BJ (cell line): Measurements from ENCODE around the gene GUCA1C. TPM values are rescaled to one million over a fixed set of nuclear protein-coding genes. Genes with fewer than 3 reads are reported as not detected.

Experiments used
- CTCF ChIA-PET: fragments of 350-600 bp; formaldehyde crosslinking; extraction: SDS; loops from one replicate; lab custom pipeline; 2021; ENCODE audit warnings: antibody characterized with exemption, inconsistent platforms; lab: Yijun Ruan, JAX
- POLR2A ChIA-PET: fragments of 300-600 bp; sonication (Branson Sonifier 250); formaldehyde crosslinking; extraction: SDS; loops from one replicate; lab custom pipeline; 2021; ENCODE audit warnings: antibody characterized with exemption; lab: Charles Lee
- DNase-seq: peaks from one replicate; pipeline ENCODE4 v3.0.0-alpha.2; 2011; ENCODE audit warnings: low read depth
- H3K27me3 ChIP-seq: 2 replicates; pipeline ENCODE4 v1.6.0; 2011; ENCODE audit warnings: low read length; ENCODE audit not compliant: control insufficient read depth, insufficient read depth
- H3K36me3 ChIP-seq: 2 replicates; pipeline ENCODE4 v1.5.1; 2011; ENCODE audit warnings: low read length; ENCODE audit not compliant: control insufficient read depth, insufficient read depth
- H3K4me3 ChIP-seq: 2 replicates; pipeline ENCODE4 v1.5.1; 2011; ENCODE audit warnings: low read depth, mild to moderate bottlenecking, control low read depth, low read length
- CTCF ChIP-seq: IDR thresholded peaks from 2 replicates; pipeline ENCODE4 v1.5.1; 2011; ENCODE audit warnings: low read depth, mild to moderate bottlenecking, control low read depth, inconsistent platforms, low read length, moderate library complexity; ENCODE audit not compliant: insufficient read depth
- polyA plus RNA-seq: library from polyadenylated mRNA; depleted of rRNA; stranded (reverse); fragments of >200 nt; gene quantifications from 2 replicates; pipeline ENCODE4 v1.2.3, GENCODE V29; 2011

Gene GUCA1C
- polyA plus RNA-seq, 1 experiment, result not detected

GRCh38 chr3:108973019-108973418 lies 19.3 kb upstream of the GUCA1C start:
- POLR2A ChIA-PET, result no interaction called here
- no peak for DNase-seq
- Histone ChIP-seq H3K36me3 (no peaks in the 10 kb centered on the region), H3K27me3 (no peaks in the 10 kb centered on the region), H3K4me3 (no peak overlapping the region)
- TF ChIP-seq CTCF, result no peak
- CTCF ChIA-PET, result no interaction called here

- no peak for TF ChIP-seq CTCF
- Histone ChIP-seq H3K27me3 (no peaks in the 10 kb centered on the region), H3K4me3 (no peak overlapping the region), H3K36me3 (no peaks in the 10 kb centered on the region)
- ChIA-PET POLR2A (no interaction called here), CTCF (no interaction called here)
- DNase-seq, result no peak
These were observed 18.8 kb upstream of the GUCA1C start for GRCh38 chr3:108972482-108972881.

- ChIA-PET CTCF (no interaction called here), POLR2A (no interaction called here)
- H3K36me3 ChIP-seq, result no peaks in the 10 kb centered on the region
- H3K4me3 ChIP-seq, result no peak overlapping the region
- DNase-seq, result no peak
- no peaks in the 10 kb centered on the region for H3K27me3 ChIP-seq
- no peak for TF ChIP-seq CTCF
These were observed 16.9 kb upstream of the GUCA1C start for GRCh38 chr3:108970561-108970960.

- H3K4me3 ChIP-seq, result no peak overlapping the region
- ChIA-PET CTCF (no interaction called here), POLR2A (no interaction called here)
- DNase-seq, result no peak
- H3K27me3 ChIP-seq, result no peaks in the 10 kb centered on the region
- TF ChIP-seq CTCF, result no peak
- H3K36me3 ChIP-seq, result no peaks in the 10 kb centered on the region
These were observed 13.1 kb upstream of the GUCA1C start for GRCh38 chr3:108966773-108967172.

- Histone ChIP-seq H3K27me3 (no peaks in the 10 kb centered on the region), H3K36me3 (no peaks in the 10 kb centered on the region), H3K4me3 (no peak overlapping the region)
- no peak for DNase-seq
- TF ChIP-seq CTCF, result no peak
- ChIA-PET CTCF (no interaction called here), POLR2A (no interaction called here)
These were observed 5.3 kb upstream of the GUCA1C start for GRCh38 chr3:108959017-108959416.
